ENCODE data around the gene PRR7. TPM values are rescaled to one million over a fixed set of nuclear protein-coding genes. Genes with fewer than 3 reads are reported as not detected.

The PRR7 gene
- total RNA-seq, 1 experiment from 2014 or later = 4.7 TPM

GRCh38 chr5:177458912-177459350 lies 12.3 kb downstream of the PRR7 start:
- TF ChIP-seq CTCF (IDR thresholded peaks at IDR 0.05; ENCODE audit: insufficient read depth in 1 of 2, low read depth in 1 of 2, low read length in 1 of 2, severe bottlenecking in 1 of 2, unreplicated experiment in 1 of 2) = no peak
- BruUV-seq (replicated peaks) = no TSS peak
- intact Hi-C loops (cut with micrococcal nuclease; ENCODE audit: unreplicated experiment) = no loop called here
- POLR2A ChIA-PET = no interaction called here
- H3K36me3 ChIP-seq (ENCODE audit: control insufficient read depth, insufficient read depth, low read length) = peaks cover 1% of the 10 kb centered on the region
- H3K4me3 ChIP-seq (ENCODE audit: low read depth, low read length) = no peak overlapping the region
- peaks cover 3% of the 10 kb centered on the region; the same call in 1 of the 2 replicates for H3K4me1 ChIP-seq
- DNase-seq = peak; percentile 68 to 79
- Mint-ChIP-seq H3K4me1 (ENCODE audit: low read depth, unreplicated experiment) (peaks cover 9% of the 10 kb centered on the region), H3K27ac (ENCODE audit: unreplicated experiment) (peak overlapping the region; percentile 83), H3K9me3 (ENCODE audit: unreplicated experiment) (no peaks in the 10 kb centered on the region), H3K4me3 (ENCODE audit: unreplicated experiment) (no peak overlapping the region), H3K36me3 (ENCODE audit: insufficient read depth, unreplicated experiment) (peaks cover 93% of the 10 kb centered on the region), H3K27me3 (ENCODE audit: insufficient read depth, unreplicated experiment) (no peaks in the 10 kb centered on the region)
- H3K9me3 ChIP-seq = no peaks in the 10 kb centered on the region
- H3K27me3 ChIP-seq (replicated peaks; ENCODE audit: control insufficient read depth, insufficient read depth, low read length) = no peaks in the 10 kb centered on the region
- CTCF ChIA-PET = interaction anchor here (1.8 kb wide), 1 partner anchor 80 kb away, joined by 11 read pairs; no protein-coding TSS in a partner anchor

GRCh38 chr5:177459357-177459756 lies 12.7 kb downstream of the PRR7 start:
- H3K36me3 Mint-ChIP-seq (ENCODE audit: insufficient read depth, unreplicated experiment) = peaks cover 91% of the 10 kb centered on the region
- no peaks in the 10 kb centered on the region for H3K9me3 Mint-ChIP-seq (ENCODE audit: unreplicated experiment)
- TF ChIP-seq CTCF (IDR thresholded peaks at IDR 0.05; ENCODE audit: insufficient read depth in 1 of 2, low read depth in 1 of 2, low read length in 1 of 2, severe bottlenecking in 1 of 2, unreplicated experiment in 1 of 2) = no peak
- H3K4me1 Mint-ChIP-seq (ENCODE audit: low read depth, unreplicated experiment) = peaks cover 6% of the 10 kb centered on the region
- no TSS peak for BruUV-seq (replicated peaks)
- no peak for DNase-seq
- H3K4me3 Mint-ChIP-seq (ENCODE audit: unreplicated experiment) = no peak overlapping the region
- intact Hi-C loops (cut with micrococcal nuclease; ENCODE audit: unreplicated experiment) = no loop called here
- H3K27me3 Mint-ChIP-seq (ENCODE audit: insufficient read depth, unreplicated experiment) = no peaks in the 10 kb centered on the region
- POLR2A ChIA-PET = no interaction called here
- H3K4me3 ChIP-seq (ENCODE audit: low read depth, low read length) = no peak overlapping the region
- H3K9me3 ChIP-seq = no peaks in the 10 kb centered on the region
- H3K27ac Mint-ChIP-seq (ENCODE audit: unreplicated experiment) = peak overlapping the region; percentile 67
- CTCF ChIA-PET = no interaction called here
- H3K27me3 ChIP-seq (replicated peaks; ENCODE audit: control insufficient read depth, insufficient read depth, low read length) = no peaks in the 10 kb centered on the region
- H3K4me1 ChIP-seq = no peaks in the 10 kb centered on the region
- peaks cover 1% of the 10 kb centered on the region for H3K36me3 ChIP-seq (ENCODE audit: control insufficient read depth, insufficient read depth, low read length)

GRCh38 chr5:177459819-177460628 lies 13.4 kb downstream of the PRR7 start:
- DNase-seq = no peak
- Mint-ChIP-seq H3K27ac (ENCODE audit: unreplicated experiment) (peak overlapping the region; percentile 67), H3K36me3 (ENCODE audit: insufficient read depth, unreplicated experiment) (peaks cover 90% of the 10 kb centered on the region), H3K4me3 (ENCODE audit: unreplicated experiment) (no peak overlapping the region), H3K9me3 (ENCODE audit: unreplicated experiment) (no peaks in the 10 kb centered on the region), H3K27me3 (ENCODE audit: insufficient read depth, unreplicated experiment) (no peaks in the 10 kb centered on the region), H3K4me1 (ENCODE audit: low read depth, unreplicated experiment) (peaks cover 6% of the 10 kb centered on the region)
- Histone ChIP-seq H3K9me3 (no peaks in the 10 kb centered on the region), H3K27me3 (replicated peaks; ENCODE audit: control insufficient read depth, insufficient read depth, low read length) (no peaks in the 10 kb centered on the region), H3K4me3 (ENCODE audit: low read depth, low read length) (no peak overlapping the region), H3K4me1 (no peaks in the 10 kb centered on the region), H3K36me3 (ENCODE audit: control insufficient read depth, insufficient read depth, low read length) (peaks cover 1% of the 10 kb centered on the region)
- ChIA-PET CTCF (interaction anchor here (0.9 kb wide), 1 partner anchor 56 kb away, joined by 3 read pairs; no protein-coding TSS in a partner anchor), POLR2A (no interaction called here)
- TF ChIP-seq CTCF (IDR thresholded peaks at IDR 0.05; ENCODE audit: insufficient read depth in 1 of 2, low read depth in 1 of 2, low read length in 1 of 2, severe bottlenecking in 1 of 2, unreplicated experiment in 1 of 2) = no peak
- intact Hi-C loops (cut with micrococcal nuclease; ENCODE audit: unreplicated experiment) = no loop called here
- no TSS peak for BruUV-seq (replicated peaks)
